Ascending aorta (tissue), 2 donors: ENCODE data around the gene NUBP2. TPM values are rescaled to one million over a fixed set of nuclear protein-coding genes. Genes with fewer than 3 reads are reported as not detected.

ENCODE experiments used
- DNase-seq, 2 donors: peaks; one replicate each; pipeline ENCODE4 v3.0.0-alpha.2; 2019; ENCODE audit warnings: low spot score in 2 of 2
- H3K27ac ChIP-seq, 2 donors: fragments of 200-600 bp; sonication (generic); one replicate each; pipeline ENCODE4 v1.5.1; 2016 to 2017; ENCODE audit warnings: mild to moderate bottlenecking in 1 of 2
- H3K27me3 ChIP-seq: fragments of 200-600 bp; sonication (generic); one replicate; pipeline ENCODE4 v1.5.1; 2017
- H3K36me3 ChIP-seq, 2 donors: fragments of 200-600 bp; sonication (generic); one replicate each; pipeline ENCODE4 v1.5.1; 2016
- H3K4me1 ChIP-seq, 2 donors: fragments of 200-600 bp; sonication (generic); one replicate each; pipeline ENCODE4 v1.5.1; 2016 to 2017; ENCODE audit warnings: mild to moderate bottlenecking in 1 of 2
- H3K4me3 ChIP-seq, 2 donors: fragments of 200-600 bp; sonication (generic); one replicate each; pipeline ENCODE4 v1.5.1; 2016 to 2017; ENCODE audit warnings: mild to moderate bottlenecking in 1 of 2
- H3K9me3 ChIP-seq, 2 donors: fragments of 200-600 bp; sonication (generic); one replicate each; pipeline ENCODE4 v1.5.1; 2016
- CTCF ChIP-seq, 3 experiments: fragments of 200-600 bp in 2 of 3; fragments of 450-650 bp in 1 of 3; sonication (generic) in 2 of 3; IDR thresholded peaks; one replicate each; pipeline ENCODE4 v1.5.1; 2016 to 2019; ENCODE audit warnings: antibody characterized with exemption in 3 of 3, mild to moderate bottlenecking in 1 of 3, moderate library complexity in 1 of 3
- intact Hi-C: fragments of 100-400 bp; cut with DNase I; formaldehyde crosslinking; loops from one replicate; pipeline ENCODE4 v1.15.1; 2023
- total RNA-seq: library from RNA; depleted of rRNA; stranded (reverse); fragments of >200 nt; gene quantifications from one replicate; pipeline ENCODE4 v1.1.0, GENCODE V29; 2016

NUBP2 gene
- total RNA-seq, 1 donor from 2014 or later = 182 TPM

DNA sequence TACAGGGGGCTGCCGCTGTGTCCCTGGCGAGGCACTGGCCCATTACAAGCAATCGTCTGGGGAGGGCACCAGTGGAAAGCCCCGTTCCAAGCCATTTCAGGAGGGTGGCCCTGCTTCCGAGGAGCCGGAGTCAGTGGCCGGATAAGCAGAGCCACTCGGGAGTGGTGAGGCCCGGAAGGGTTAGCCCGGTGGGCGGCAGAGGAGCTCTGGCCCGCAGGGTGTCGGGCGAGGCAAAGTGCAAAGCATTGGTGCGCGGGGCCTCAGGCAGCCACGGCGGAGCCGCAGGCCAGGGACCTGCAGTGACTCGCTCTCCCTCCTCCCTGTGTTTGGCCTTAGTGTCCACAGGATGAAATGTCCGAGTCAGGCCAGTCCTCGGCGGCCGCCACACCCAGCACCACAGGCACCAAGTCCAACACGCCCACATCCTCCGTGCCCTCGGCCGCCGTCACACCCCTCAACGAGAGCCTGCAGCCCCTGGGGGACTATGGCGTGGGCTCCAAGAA lies 36.0 kb upstream of the NUBP2 start:
- Histone ChIP-seq H3K27ac (no peak overlapping the region), H3K27me3 (no peaks in the 10 kb centered on the region), H3K36me3 (peaks cover 74 to 80% of the 10 kb centered on the region in 2 donors), H3K9me3 (no peaks in the 10 kb centered on the region), H3K4me1 (no peaks in the 10 kb centered on the region), H3K4me3 (no peak overlapping the region)
- DNase-seq = no peak
- intact Hi-C loops = no loop called here
- no peak for TF ChIP-seq CTCF (IDR thresholded peaks at IDR 0.05)

- Histone ChIP-seq H3K4me3 (no peak overlapping the region), H3K27me3 (no peaks in the 10 kb centered on the region), H3K4me1 (no peaks in the 10 kb centered on the region), H3K36me3 (peaks cover 81 to 92% of the 10 kb centered on the region in 2 donors), H3K27ac (no peak overlapping the region), H3K9me3 (no peaks in the 10 kb centered on the region)
- TF ChIP-seq CTCF (IDR thresholded peaks at IDR 0.05) = no peak
- intact Hi-C loops = no loop called here
- DNase-seq = no peak
Observed at GRCh38 chr16:1747934-1748333, 34.8 kb upstream of the NUBP2 start.

GRCh38 chr16:1749152-1750117 lies 33.3 kb upstream of the NUBP2 start:
- no peak overlapping the region for H3K4me3 ChIP-seq
- H3K36me3 ChIP-seq = peaks cover 74 to 87% of the 10 kb centered on the region in 2 donors
- no peaks in the 10 kb centered on the region for H3K4me1 ChIP-seq
- H3K27me3 ChIP-seq = no peaks in the 10 kb centered on the region
- intact Hi-C loops = no loop called here
- DNase-seq = no peak
- no peaks in the 10 kb centered on the region for H3K9me3 ChIP-seq
- no peak overlapping the region for H3K27ac ChIP-seq
- TF ChIP-seq CTCF (IDR thresholded peaks at IDR 0.05) = no peak

GRCh38 chr16:1751946-1752345 lies 30.8 kb upstream of the NUBP2 start:
- Histone ChIP-seq H3K27ac (no peak overlapping the region), H3K27me3 (no peaks in the 10 kb centered on the region), H3K4me3 (no peak overlapping the region), H3K4me1 (no peaks in the 10 kb centered on the region), H3K36me3 (peaks cover 63 to 77% of the 10 kb centered on the region in 2 donors), H3K9me3 (no peaks in the 10 kb centered on the region)
- no peak for TF ChIP-seq CTCF (IDR thresholded peaks at IDR 0.05)
- intact Hi-C loops = no loop called here
- no peak for DNase-seq

DNA sequence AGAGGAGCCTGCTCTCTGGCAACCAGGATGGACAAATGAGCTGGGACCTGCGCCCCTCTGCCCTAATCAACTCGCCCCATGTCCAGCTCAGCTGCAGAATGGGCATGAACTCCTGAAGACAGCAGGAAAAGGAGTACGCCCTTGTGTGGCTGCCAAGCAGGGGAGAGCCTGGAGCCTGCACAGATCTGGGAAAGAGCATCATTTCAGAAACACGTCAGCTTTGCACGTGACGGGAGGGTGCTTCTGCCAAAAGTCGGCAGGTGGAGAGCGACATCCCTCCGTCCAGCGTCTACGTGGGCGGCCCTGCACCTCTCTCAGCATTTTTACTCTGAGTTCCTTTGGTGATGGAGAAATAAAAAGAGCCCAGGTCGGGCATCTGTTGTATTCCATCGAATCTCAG lies 29.9 kb upstream of the NUBP2 start:
- Histone ChIP-seq H3K9me3 (no peaks in the 10 kb centered on the region), H3K27me3 (no peaks in the 10 kb centered on the region), H3K27ac (no peak overlapping the region), H3K36me3 (peaks cover 54 to 76% of the 10 kb centered on the region in 2 donors), H3K4me3 (no peak overlapping the region), H3K4me1 (no peaks in the 10 kb centered on the region)
- DNase-seq = no peak
- intact Hi-C loops = no loop called here
- no peak for TF ChIP-seq CTCF (IDR thresholded peaks at IDR 0.05)
